Prostate gland (tissue), 2 donors: ENCODE measurements around the gene ATOX1.

Experiments
- CTCF ChIP-seq, 4 experiments: fragments of 200-600 bp in 2 of 4; fragments of 450-650 bp in 2 of 4; sonication (generic) in 2 of 4; IDR thresholded peaks; 1 replicate in 3 of 4; 2 replicates in 1 of 4; pipeline ENCODE4 v1.5.1; 2016 to 2019; ENCODE audit warnings: antibody characterized with exemption in 4 of 4, mild to moderate bottlenecking in 2 of 4, moderate library complexity in 2 of 4
- POLR2A ChIP-seq: fragments of 450-650 bp; IDR thresholded peaks from one replicate; pipeline ENCODE4 v1.6.1; 2016; ENCODE audit warnings: antibody characterized with exemption, mild to moderate bottlenecking

GRCh38 chr5:151735646-151736045 is 22.8 kb downstream of the ATOX1 start:
- no peak for TF ChIP-seq CTCF (IDR thresholded peaks at IDR 0.05)
- TF ChIP-seq POLR2A = no peak
